GM19035 (cell line): ENCODE data around the gene FGGY.

Source experiments
- ATAC-seq: cut with Tn5 transposase; IDR thresholded peaks from one replicate; pipeline ENCODE4 v1.9.1; 2021; ENCODE audit not compliant: unreplicated experiment

FGGY gene

GRCh38 chr1:59502009-59502691, 205.3 kb downstream of the FGGY start:
- ATAC-seq: no peak

- ATAC-seq: no peak
Observed at GRCh38 chr1:59504276-59504675, 207.4 kb downstream of the FGGY start.

- ATAC-seq: no peak
Observed at GRCh38 chr1:59505596-59506028, 208.7 kb downstream of the FGGY start.

- peak; percentile 89 for ATAC-seq
Observed at GRCh38 chr1:59506952-59507351, 210.1 kb downstream of the FGGY start.

- no peak for ATAC-seq
Observed at GRCh38 chr1:59509341-59509875, 212.5 kb downstream of the FGGY start.

GRCh38 chr1:59510249-59510648, 213.4 kb downstream of the FGGY start:
- ATAC-seq: no peak

GRCh38 chr1:59511476-59512465, 214.9 kb downstream of the FGGY start:
- no peak for ATAC-seq

GRCh38 chr1:59512702-59513101, 215.8 kb downstream of the FGGY start:
- ATAC-seq: no peak

GRCh38 chr1:59514061-59514909, 217.4 kb downstream of the FGGY start:
- ATAC-seq: no peak

GRCh38 chr1:59516881-59517280, 220.0 kb downstream of the FGGY start:
- no peak for ATAC-seq

- no peak for ATAC-seq
Observed at GRCh38 chr1:59520194-59520593, 223.3 kb downstream of the FGGY start.

- no peak for ATAC-seq
Observed at GRCh38 chr1:59520827-59521418, 224.0 kb downstream of the FGGY start.

- ATAC-seq: no peak
Observed at GRCh38 chr1:59521456-59521855, 224.6 kb downstream of the FGGY start.

- no peak for ATAC-seq
Observed at GRCh38 chr1:59522925-59523505, 226.1 kb downstream of the FGGY start.

- no peak for ATAC-seq
Observed at GRCh38 chr1:59523745-59524450, 227.0 kb downstream of the FGGY start.

GRCh38 chr1:59526240-59526639, 229.3 kb downstream of the FGGY start:
- ATAC-seq: no peak

- no peak for ATAC-seq
Observed at GRCh38 chr1:59528471-59528870, 231.6 kb downstream of the FGGY start.

- no peak for ATAC-seq
Observed at GRCh38 chr1:59528900-59529299, 232.0 kb downstream of the FGGY start.

- ATAC-seq: no peak
Observed at GRCh38 chr1:59530119-59530518, 233.2 kb downstream of the FGGY start.
